ENCODE results near the gene ATP5PF.

GRCh38 chr21:25742900-25743299 lies 8.2 kb upstream of the ATP5PF start:
- TF ChIP-seq EZH2 (IDR thresholded peaks at IDR 0.05; ENCODE audit: borderline replicate concordance, low read depth, low read length, severe bottlenecking) (no peak), CTCF (IDR thresholded peaks at IDR 0.05; ENCODE audit: borderline replicate concordance, extremely low read depth, low read length, poor library complexity, severe bottlenecking) (no peak)
